Stimulated activated memory B cell treated with anti-CD40 and anti-IgM and Interleukin-4, amounts not matched to agents 10 μg/mL and 1 μg/mL and 100 μg/mL, for 72 hours (primary cell): ENCODE measurements around the gene CDC45.

ENCODE experiments used
- ATAC-seq: fragments of 150-1000 bp; cut with Tn5 transposase; 2 replicates; pipeline ENCODE4 v1.10.0; 2021
- H3K27ac Mint-ChIP-seq: one replicate; pipeline ENCODE4 v1.8.0; 2022; ENCODE audit warnings: mild to moderate bottlenecking, mixed read lengths
- H3K27me3 Mint-ChIP-seq: one replicate; pipeline ENCODE4 v1.8.0; 2022; ENCODE audit warnings: mixed read lengths
- H3K36me3 Mint-ChIP-seq: one replicate; pipeline ENCODE4 v1.8.0; 2022; ENCODE audit warnings: mixed read lengths
- H3K4me1 Mint-ChIP-seq: one replicate; pipeline ENCODE4 v1.8.0; 2022; ENCODE audit warnings: mixed read lengths
- H3K4me3 Mint-ChIP-seq: one replicate; pipeline ENCODE4 v1.8.0; 2022; ENCODE audit warnings: mild to moderate bottlenecking, moderate library complexity, mixed read lengths
- H3K9me3 Mint-ChIP-seq: one replicate; pipeline ENCODE4 v1.8.0; 2022; ENCODE audit warnings: mixed read lengths

The CDC45 gene

GRCh38 chr22:19555651-19556050, 75.9 kb downstream of the CDC45 start:
- peaks cover 47% of the 10 kb centered on the region for H3K27me3 Mint-ChIP-seq
- no peaks in the 10 kb centered on the region for H3K4me1 Mint-ChIP-seq
- no peak for ATAC-seq
- no peak overlapping the region for H3K27ac Mint-ChIP-seq
- H3K36me3 Mint-ChIP-seq = no peaks in the 10 kb centered on the region
- H3K4me3 Mint-ChIP-seq = no peak overlapping the region
- H3K9me3 Mint-ChIP-seq = no peaks in the 10 kb centered on the region

- ATAC-seq = no peak
- H3K27ac Mint-ChIP-seq = no peak overlapping the region
- no peak overlapping the region for H3K4me3 Mint-ChIP-seq
- no peaks in the 10 kb centered on the region for H3K4me1 Mint-ChIP-seq
- H3K36me3 Mint-ChIP-seq = no peaks in the 10 kb centered on the region
- peaks cover 54% of the 10 kb centered on the region for H3K27me3 Mint-ChIP-seq
- H3K9me3 Mint-ChIP-seq = no peaks in the 10 kb centered on the region
These were observed 77.3 kb downstream of the CDC45 start for GRCh38 chr22:19556963-19557545.

GRCh38 chr22:19559324-19559811, 79.6 kb downstream of the CDC45 start:
- Mint-ChIP-seq H3K4me3 (no peak overlapping the region), H3K9me3 (no peaks in the 10 kb centered on the region), H3K36me3 (no peaks in the 10 kb centered on the region), H3K4me1 (no peaks in the 10 kb centered on the region), H3K27ac (no peak overlapping the region), H3K27me3 (peaks cover 50% of the 10 kb centered on the region)
- ATAC-seq = no peak

- no peak overlapping the region for H3K4me3 Mint-ChIP-seq
- no peaks in the 10 kb centered on the region for H3K36me3 Mint-ChIP-seq
- H3K4me1 Mint-ChIP-seq = no peaks in the 10 kb centered on the region
- H3K27me3 Mint-ChIP-seq = peaks cover 47% of the 10 kb centered on the region
- H3K27ac Mint-ChIP-seq = no peak overlapping the region
- no peaks in the 10 kb centered on the region for H3K9me3 Mint-ChIP-seq
- ATAC-seq = no peak
These were observed 80.2 kb downstream of the CDC45 start for GRCh38 chr22:19559956-19560355.

GRCh38 chr22:19565382-19566278, 85.9 kb downstream of the CDC45 start:
- ATAC-seq = no peak
- Mint-ChIP-seq H3K27me3 (peaks cover 30% of the 10 kb centered on the region), H3K4me1 (no peaks in the 10 kb centered on the region), H3K27ac (no peak overlapping the region), H3K9me3 (no peaks in the 10 kb centered on the region), H3K36me3 (no peaks in the 10 kb centered on the region), H3K4me3 (no peak overlapping the region)

GRCh38 chr22:19566279-19567156, 86.8 kb downstream of the CDC45 start:
- peaks cover 24% of the 10 kb centered on the region for H3K27me3 Mint-ChIP-seq
- no peaks in the 10 kb centered on the region for H3K9me3 Mint-ChIP-seq
- no peaks in the 10 kb centered on the region for H3K4me1 Mint-ChIP-seq
- H3K36me3 Mint-ChIP-seq = no peaks in the 10 kb centered on the region
- H3K4me3 Mint-ChIP-seq = no peak overlapping the region
- ATAC-seq = no peak
- H3K27ac Mint-ChIP-seq = no peak overlapping the region

GRCh38 chr22:19567157-19568009, 87.7 kb downstream of the CDC45 start:
- no peak for ATAC-seq
- Mint-ChIP-seq H3K27me3 (peaks cover 24% of the 10 kb centered on the region), H3K27ac (no peak overlapping the region), H3K36me3 (no peaks in the 10 kb centered on the region), H3K4me1 (no peaks in the 10 kb centered on the region), H3K4me3 (no peak overlapping the region), H3K9me3 (no peaks in the 10 kb centered on the region)

- Mint-ChIP-seq H3K36me3 (no peaks in the 10 kb centered on the region), H3K27ac (no peak overlapping the region), H3K4me1 (no peaks in the 10 kb centered on the region), H3K4me3 (no peak overlapping the region), H3K9me3 (no peaks in the 10 kb centered on the region), H3K27me3 (peaks cover 28% of the 10 kb centered on the region)
- no peak for ATAC-seq
These were observed 88.9 kb downstream of the CDC45 start for GRCh38 chr22:19568337-19569275.

GRCh38 chr22:19569276-19569640, 89.5 kb downstream of the CDC45 start:
- Mint-ChIP-seq H3K27me3 (peaks cover 31% of the 10 kb centered on the region), H3K36me3 (no peaks in the 10 kb centered on the region), H3K4me3 (no peak overlapping the region), H3K27ac (no peak overlapping the region), H3K4me1 (no peaks in the 10 kb centered on the region), H3K9me3 (no peaks in the 10 kb centered on the region)
- no peak for ATAC-seq

- no peaks in the 10 kb centered on the region for H3K36me3 Mint-ChIP-seq
- no peak for ATAC-seq
- no peak overlapping the region for H3K27ac Mint-ChIP-seq
- no peaks in the 10 kb centered on the region for H3K4me1 Mint-ChIP-seq
- no peaks in the 10 kb centered on the region for H3K9me3 Mint-ChIP-seq
- H3K4me3 Mint-ChIP-seq = no peak overlapping the region
- peaks cover 29% of the 10 kb centered on the region for H3K27me3 Mint-ChIP-seq
These were observed 90.3 kb downstream of the CDC45 start for GRCh38 chr22:19569976-19570375.
